ENCODE results near the gene PINK1. TPM values are rescaled to one million over a fixed set of nuclear protein-coding genes. Genes with fewer than 3 reads are reported as not detected.

PINK1 gene
- total RNA-seq, 1 donor: 79.3 TPM

DNA sequence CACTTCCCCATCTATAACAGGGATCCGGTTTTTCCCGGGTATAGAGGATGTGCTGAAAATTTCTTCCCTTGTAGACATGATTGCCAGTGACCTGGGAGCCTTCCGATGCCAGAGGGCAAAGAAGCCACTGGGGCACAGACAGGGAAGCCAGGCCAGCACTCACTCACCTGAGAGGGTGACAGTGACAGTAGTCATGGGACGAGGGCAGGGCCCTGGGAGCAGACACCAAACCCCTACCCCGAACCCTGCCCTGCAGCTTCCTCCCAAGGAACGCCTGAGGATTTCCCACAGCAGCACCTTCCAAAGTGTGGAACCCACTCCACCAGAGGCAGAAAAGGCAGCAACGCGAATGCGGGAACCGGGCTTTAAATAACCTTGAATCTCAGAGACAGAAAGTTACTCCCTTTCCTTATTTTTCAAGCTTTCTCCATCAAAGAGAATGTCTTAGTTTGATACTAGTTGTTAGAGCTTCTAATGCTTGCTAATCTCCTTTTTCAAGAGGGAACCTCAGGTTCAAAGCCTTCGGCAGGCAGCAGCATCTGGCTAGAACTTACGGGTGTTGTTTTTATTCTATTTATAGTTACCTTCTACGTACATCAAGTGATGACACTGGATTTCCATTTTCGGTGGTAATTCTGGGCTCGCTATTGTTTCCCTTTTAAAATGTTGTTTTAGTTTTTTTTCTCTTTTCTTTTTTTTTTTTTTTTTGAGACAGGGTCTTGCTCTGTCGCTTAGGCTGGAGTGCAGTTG, 25.1 kb downstream of the PINK1 start:
- DNase-seq (ENCODE audit: insufficient read length, low spot score, missing footprints): peak; percentile 46
- H3K79me2 ChIP-seq (ENCODE audit: insufficient read depth, low read length): peaks cover 60% of the 10 kb centered on the region
- H3K4me1 ChIP-seq (ENCODE audit: insufficient read depth, low read length): peaks cover 14% of the 10 kb centered on the region
- H4K20me1 ChIP-seq (ENCODE audit: insufficient read depth, low read length): peaks cover 14% of the 10 kb centered on the region
- no peaks in the 10 kb centered on the region for H3K27me3 ChIP-seq (ENCODE audit: insufficient read depth, low read length)
- H3K36me3 ChIP-seq (ENCODE audit: insufficient read depth, low read length): peaks cover 41% of the 10 kb centered on the region
- H3K4me2 ChIP-seq (ENCODE audit: insufficient read depth, low read length): no peak overlapping the region
- no peak overlapping the region for H2AFZ ChIP-seq (ENCODE audit: low read length)
- no peak overlapping the region for H3K27ac ChIP-seq (ENCODE audit: low read depth, low read length)
- TF ChIP-seq, protein P1, sequence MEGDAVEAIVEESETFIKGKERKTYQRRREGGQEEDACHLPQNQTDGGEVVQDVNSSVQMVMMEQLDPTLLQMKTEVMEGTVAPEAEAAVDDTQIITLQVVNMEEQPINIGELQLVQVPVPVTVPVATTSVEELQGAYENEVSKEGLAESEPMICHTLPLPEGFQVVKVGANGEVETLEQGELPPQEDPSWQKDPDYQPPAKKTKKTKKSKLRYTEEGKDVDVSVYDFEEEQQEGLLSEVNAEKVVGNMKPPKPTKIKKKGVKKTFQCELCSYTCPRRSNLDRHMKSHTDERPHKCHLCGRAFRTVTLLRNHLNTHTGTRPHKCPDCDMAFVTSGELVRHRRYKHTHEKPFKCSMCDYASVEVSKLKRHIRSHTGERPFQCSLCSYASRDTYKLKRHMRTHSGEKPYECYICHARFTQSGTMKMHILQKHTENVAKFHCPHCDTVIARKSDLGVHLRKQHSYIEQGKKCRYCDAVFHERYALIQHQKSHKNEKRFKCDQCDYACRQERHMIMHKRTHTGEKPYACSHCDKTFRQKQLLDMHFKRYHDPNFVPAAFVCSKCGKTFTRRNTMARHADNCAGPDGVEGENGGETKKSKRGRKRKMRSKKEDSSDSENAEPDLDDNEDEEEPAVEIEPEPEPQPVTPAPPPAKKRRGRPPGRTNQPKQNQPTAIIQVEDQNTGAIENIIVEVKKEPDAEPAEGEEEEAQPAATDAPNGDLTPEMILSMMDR (IDR thresholded peaks at IDR 0.05; ENCODE audit: extremely low read depth, low read depth, low read length): no peak
- no peaks in the 10 kb centered on the region for H3K9me3 ChIP-seq (ENCODE audit: low read depth, low read length)
- no peak overlapping the region for H3K4me3 ChIP-seq (ENCODE audit: insufficient read depth, low read length)

GRCh38 chr1:20660363-20660762, 27.1 kb downstream of the PINK1 start:
- H4K20me1 ChIP-seq (ENCODE audit: insufficient read depth, low read length): peaks cover 14% of the 10 kb centered on the region
- peak overlapping the region; percentile 87 for H3K4me2 ChIP-seq (ENCODE audit: insufficient read depth, low read length)
- H3K36me3 ChIP-seq (ENCODE audit: insufficient read depth, low read length): peaks cover 24% of the 10 kb centered on the region
- H2AFZ ChIP-seq (ENCODE audit: low read length): no peak overlapping the region
- peak overlapping the region; percentile 98 for H3K4me3 ChIP-seq (ENCODE audit: insufficient read depth, low read length)
- peaks cover 14% of the 10 kb centered on the region for H3K4me1 ChIP-seq (ENCODE audit: insufficient read depth, low read length)
- no peaks in the 10 kb centered on the region for H3K9me3 ChIP-seq (ENCODE audit: low read depth, low read length)
- DNase-seq (ENCODE audit: insufficient read length, low spot score, missing footprints): peak; percentile 34
- peak overlapping the region; percentile 78 for H3K27ac ChIP-seq (ENCODE audit: low read depth, low read length)
- peaks cover 59% of the 10 kb centered on the region for H3K79me2 ChIP-seq (ENCODE audit: insufficient read depth, low read length)
- no peaks in the 10 kb centered on the region for H3K27me3 ChIP-seq (ENCODE audit: insufficient read depth, low read length)
- TF ChIP-seq, protein P1 (IDR thresholded peaks at IDR 0.05; ENCODE audit: extremely low read depth, low read depth, low read length): no peak

GRCh38 chr1:20660847-20661206, 27.6 kb downstream of the PINK1 start:
- no peak for DNase-seq (ENCODE audit: insufficient read length, low spot score, missing footprints)

More at GRCh38 chr1:20660847-20661206, 27.6 kb downstream of the PINK1 start:
- H3K4me2 ChIP-seq (ENCODE audit: insufficient read depth, low read length): peak overlapping the region; percentile 87
- H3K27ac ChIP-seq (ENCODE audit: low read depth, low read length): peak overlapping the region; percentile 78
- no peaks in the 10 kb centered on the region for H3K9me3 ChIP-seq (ENCODE audit: low read depth, low read length)
- peaks cover 14% of the 10 kb centered on the region for H3K4me1 ChIP-seq (ENCODE audit: insufficient read depth, low read length)
- no peaks in the 10 kb centered on the region for H3K27me3 ChIP-seq (ENCODE audit: insufficient read depth, low read length)
- TF ChIP-seq, protein P1 (IDR thresholded peaks at IDR 0.05; ENCODE audit: extremely low read depth, low read depth, low read length): no peak
- H2AFZ ChIP-seq (ENCODE audit: low read length): peak overlapping the region; percentile 90
- peaks cover 20% of the 10 kb centered on the region for H3K36me3 ChIP-seq (ENCODE audit: insufficient read depth, low read length)
- peaks cover 14% of the 10 kb centered on the region for H4K20me1 ChIP-seq (ENCODE audit: insufficient read depth, low read length)
- peaks cover 55% of the 10 kb centered on the region for H3K79me2 ChIP-seq (ENCODE audit: insufficient read depth, low read length)
- H3K4me3 ChIP-seq (ENCODE audit: insufficient read depth, low read length): peak overlapping the region; percentile 98

Measured in osteoblast (primary cell).